HG03521 (cell line): Measurements from ENCODE around the gene SIMC1.
"Not testable (repeated sequence)": the region's sequence is repeated elsewhere in the genome, so short reads cannot be mapped to it uniquely, and the experiment has no call there.

Experiments
- ATAC-seq: cut with Tn5 transposase; IDR thresholded peaks from one replicate; pipeline ENCODE4 v1.9.1; 2021; ENCODE audit warnings: mild to moderate bottlenecking, moderate library complexity; ENCODE audit not compliant: unreplicated experiment

Gene SIMC1

GRCh38 chr5:176214466-176215021 lies 23.7 kb upstream of the SIMC1 start:
- not testable (repeated sequence) for ATAC-seq

GRCh38 chr5:176216393-176216916 lies 21.8 kb upstream of the SIMC1 start:
- ATAC-seq: not testable (repeated sequence)

GRCh38 chr5:176217188-176217729 lies 21.0 kb upstream of the SIMC1 start:
- not testable (repeated sequence) for ATAC-seq

GRCh38 chr5:176217764-176218163 lies 20.5 kb upstream of the SIMC1 start:
- ATAC-seq: not testable (repeated sequence)

- not testable (repeated sequence) for ATAC-seq
These were observed 16.2 kb upstream of the SIMC1 start for GRCh38 chr5:176222006-176222405.

- not testable (repeated sequence) for ATAC-seq
These were observed 9.9 kb upstream of the SIMC1 start for GRCh38 chr5:176228358-176228757.

- not testable (repeated sequence) for ATAC-seq
These were observed 5.0 kb upstream of the SIMC1 start for GRCh38 chr5:176233253-176233652.

GRCh38 chr5:176235155-176235554 lies 3.1 kb upstream of the SIMC1 start:
- ATAC-seq: peak; percentile 38

GRCh38 chr5:176238645-176239283 lies 540 bp downstream of the SIMC1 start:
- peak; percentile 21 for ATAC-seq

GRCh38 chr5:176239304-176239703 lies 1.1 kb downstream of the SIMC1 start:
- not testable (repeated sequence) for ATAC-seq

- not testable (repeated sequence) for ATAC-seq
These were observed 6.1 kb downstream of the SIMC1 start for GRCh38 chr5:176244318-176244717.

- ATAC-seq: not testable (repeated sequence)
These were observed 6.8 kb downstream of the SIMC1 start for GRCh38 chr5:176245074-176245473.

GRCh38 chr5:176245489-176245888 lies 7.3 kb downstream of the SIMC1 start:
- not testable (repeated sequence) for ATAC-seq

- not testable (repeated sequence) for ATAC-seq
These were observed 12.5 kb downstream of the SIMC1 start for GRCh38 chr5:176250691-176251090.

GRCh38 chr5:176252171-176252570 lies 13.9 kb downstream of the SIMC1 start:
- not testable (repeated sequence) for ATAC-seq

GRCh38 chr5:176253370-176254065 lies 15.3 kb downstream of the SIMC1 start:
- not testable (repeated sequence) for ATAC-seq

GRCh38 chr5:176254066-176254393 lies 15.8 kb downstream of the SIMC1 start:
- ATAC-seq: not testable (repeated sequence)

- not testable (repeated sequence) for ATAC-seq
These were observed 19.8 kb downstream of the SIMC1 start for GRCh38 chr5:176257871-176258505.

GRCh38 chr5:176260682-176261081 lies 22.5 kb downstream of the SIMC1 start:
- ATAC-seq: not testable (repeated sequence)

- ATAC-seq: not testable (repeated sequence)
These were observed 28.2 kb downstream of the SIMC1 start for GRCh38 chr5:176266448-176266847.

GRCh38 chr5:176289018-176289417 lies 50.8 kb downstream of the SIMC1 start:
- ATAC-seq: not testable (repeated sequence)
